Mesendoderm (in vitro differentiated cells): Measurements from ENCODE around the gene DPP9.

Source experiments
- DNase-seq: peaks from one replicate; pipeline ENCODE4 v3.0.0; 2013
- H2AK5ac ChIP-seq: 2 replicates; pipeline ENCODE4 v1.6.1; 2013; ENCODE audit warnings: low read length, inconsistent platforms
- H2BK120ac ChIP-seq: 2 replicates; pipeline ENCODE4 v1.6.1; 2013; ENCODE audit warnings: low read depth, mild to moderate bottlenecking, low read length, moderate library complexity, mixed read lengths
- H2BK15ac ChIP-seq: replicated peaks from 2 replicates; pipeline ENCODE4 v1.6.1; 2013; ENCODE audit warnings: low read depth, mild to moderate bottlenecking, moderate library complexity
- H2BK5ac ChIP-seq: 2 replicates; pipeline ENCODE4 v1.6.1; 2013; ENCODE audit warnings: low read length, inconsistent platforms
- H3K18ac ChIP-seq: 2 replicates; pipeline ENCODE4 v1.6.1; 2013; ENCODE audit warnings: mild to moderate bottlenecking, low read length, mixed read lengths
- H3K23ac ChIP-seq: one replicate; pipeline ENCODE4 v1.6.1; 2013; ENCODE audit warnings: low read length
- H3K27ac ChIP-seq: 2 replicates; pipeline ENCODE4 v1.5.1; 2013; ENCODE audit warnings: low read depth, mild to moderate bottlenecking, inconsistent platforms, low read length, moderate library complexity
- H3K27me3 ChIP-seq: 2 replicates; pipeline ENCODE4 v1.6.1; 2013; ENCODE audit warnings: low read length, control low read depth, mild to moderate bottlenecking, inconsistent platforms; ENCODE audit not compliant: insufficient read depth, poor library complexity
- H3K36me3 ChIP-seq: 2 replicates; pipeline ENCODE4 v1.6.1; 2013; ENCODE audit warnings: low read length, inconsistent platforms; ENCODE audit not compliant: control insufficient read depth, insufficient read depth
- H3K4ac ChIP-seq: one replicate; pipeline ENCODE4 v1.6.1; 2013; ENCODE audit warnings: low read depth, mild to moderate bottlenecking, low read length, moderate library complexity
- H3K4me1 ChIP-seq: 2 replicates; pipeline ENCODE4 v1.6.1; 2013; ENCODE audit warnings: low read depth, low read length, inconsistent platforms; ENCODE audit not compliant: control insufficient read depth
- H3K4me2 ChIP-seq: 2 replicates; pipeline ENCODE4 v1.6.1; 2013; ENCODE audit warnings: low read length
- H3K4me3 ChIP-seq: 2 replicates; pipeline ENCODE4 v1.5.1; 2013; ENCODE audit warnings: mild to moderate bottlenecking, low read length
- H3K56ac ChIP-seq: one replicate; pipeline ENCODE4 v1.6.1; 2013; ENCODE audit warnings: low read length
- H3K79me1 ChIP-seq: 2 replicates; pipeline ENCODE4 v1.6.1; 2013; ENCODE audit warnings: low read length, inconsistent platforms
- H3K79me2 ChIP-seq: 2 replicates; pipeline ENCODE4 v1.6.1; 2013; ENCODE audit warnings: mild to moderate bottlenecking, low read length; ENCODE audit not compliant: control insufficient read depth, insufficient read depth
- H3K9ac ChIP-seq: 2 replicates; pipeline ENCODE4 v1.6.1; 2013; ENCODE audit warnings: low read length, inconsistent platforms
- H4K5ac ChIP-seq: one replicate; pipeline ENCODE4 v1.6.1; 2013; ENCODE audit warnings: low read length
- H4K8ac ChIP-seq: one replicate; pipeline ENCODE4 v1.6.1; 2013; ENCODE audit warnings: low read depth, mild to moderate bottlenecking, control low read depth, low read length, moderate library complexity
- WGBS: extraction: QIAGEN DNeasy Blood & Tissue Kit; methylation state at CpG from one replicate; pipeline ENCODE4 v1.1.7; 2013; ENCODE audit warnings: low lambda C conversion rate, missing lambda C conversion rate; ENCODE audit not compliant: insufficient coverage; ENCODE audit errors: extremely low coverage; 5-methylcytosine and 5-hydroxymethylcytosine counted together

Gene DPP9

GRCh38 chr19:4660993-4661392 lies 62.6 kb downstream of the DPP9 start:
- no peak overlapping the region for H3K27ac ChIP-seq
- H3K4me1 ChIP-seq: no peaks in the 10 kb centered on the region
- no peak overlapping the region for H4K8ac ChIP-seq
- no peak overlapping the region for H3K18ac ChIP-seq
- no peak overlapping the region for H2BK120ac ChIP-seq
- H3K4me2 ChIP-seq: no peak overlapping the region
- no peaks in the 10 kb centered on the region for H3K79me2 ChIP-seq
- WGBS: no CpG with 5 or more reads among the region's 4 CpGs
- no peak overlapping the region for H3K56ac ChIP-seq
- H3K23ac ChIP-seq: no peak overlapping the region
- H3K27me3 ChIP-seq: no peaks in the 10 kb centered on the region
- no peak overlapping the region for H2BK5ac ChIP-seq
- H3K4ac ChIP-seq: no peak overlapping the region
- DNase-seq: no peak
- H3K4me3 ChIP-seq: no peak overlapping the region
- peaks cover 10% of the 10 kb centered on the region for H3K36me3 ChIP-seq
- no peak overlapping the region for H2AK5ac ChIP-seq
- H3K9ac ChIP-seq: no peak overlapping the region
- no peaks in the 10 kb centered on the region for H3K79me1 ChIP-seq
- H2BK15ac ChIP-seq: no peak overlapping the region
- H4K5ac ChIP-seq: no peak overlapping the region

GRCh38 chr19:4660181-4660791 lies 63.4 kb downstream of the DPP9 start:
- H3K79me2 ChIP-seq: no peaks in the 10 kb centered on the region
- no peaks in the 10 kb centered on the region for H3K4me1 ChIP-seq
- H4K5ac ChIP-seq: no peak overlapping the region
- H3K56ac ChIP-seq: no peak overlapping the region
- H3K4me3 ChIP-seq: no peak overlapping the region
- H3K23ac ChIP-seq: no peak overlapping the region
- H2BK120ac ChIP-seq: no peak overlapping the region
- peaks cover 10% of the 10 kb centered on the region for H3K36me3 ChIP-seq
- H3K27ac ChIP-seq: no peak overlapping the region
- H3K4ac ChIP-seq: no peak overlapping the region
- H2AK5ac ChIP-seq: no peak overlapping the region
- no CpG with 5 or more reads among the region's 15 CpGs for WGBS
- no peak overlapping the region for H3K9ac ChIP-seq
- no peaks in the 10 kb centered on the region for H3K79me1 ChIP-seq
- H3K4me2 ChIP-seq: no peak overlapping the region
- peak; percentile 74 for DNase-seq
- no peaks in the 10 kb centered on the region for H3K27me3 ChIP-seq
- H3K18ac ChIP-seq: no peak overlapping the region
- H2BK5ac ChIP-seq: no peak overlapping the region
- no peak overlapping the region for H4K8ac ChIP-seq
- no peak overlapping the region for H2BK15ac ChIP-seq

GRCh38 chr19:4657835-4658234 lies 65.8 kb downstream of the DPP9 start:
- Histone ChIP-seq H3K27ac (no peak overlapping the region), H3K36me3 (peaks cover 11% of the 10 kb centered on the region), H3K18ac (no peak overlapping the region), H3K4me2 (no peak overlapping the region), H3K79me2 (no peaks in the 10 kb centered on the region), H3K4me3 (no peak overlapping the region), H3K27me3 (no peaks in the 10 kb centered on the region), H2BK5ac (no peak overlapping the region), H2AK5ac (no peak overlapping the region), H3K79me1 (no peaks in the 10 kb centered on the region), H4K5ac (no peak overlapping the region), H3K9ac (no peak overlapping the region), H4K8ac (no peak overlapping the region), H3K56ac (no peak overlapping the region), H2BK15ac (no peak overlapping the region), H2BK120ac (no peak overlapping the region), H3K23ac (no peak overlapping the region), H3K4me1 (no peaks in the 10 kb centered on the region), H3K4ac (no peak overlapping the region)
- WGBS: no CpG with 5 or more reads among the region's 8 CpGs
- DNase-seq: no peak

- peaks cover 11% of the 10 kb centered on the region for H3K36me3 ChIP-seq
- H3K4ac ChIP-seq: no peak overlapping the region
- no peak overlapping the region for H2BK120ac ChIP-seq
- H3K4me1 ChIP-seq: no peaks in the 10 kb centered on the region
- H3K4me2 ChIP-seq: no peak overlapping the region
- H3K79me2 ChIP-seq: no peaks in the 10 kb centered on the region
- no peak overlapping the region for H3K27ac ChIP-seq
- no peak overlapping the region for H4K8ac ChIP-seq
- no peak overlapping the region for H2AK5ac ChIP-seq
- no peak overlapping the region for H3K23ac ChIP-seq
- H3K18ac ChIP-seq: no peak overlapping the region
- no peak overlapping the region for H2BK5ac ChIP-seq
- no CpG with 5 or more reads among the region's 14 CpGs for WGBS
- no peak overlapping the region for H3K9ac ChIP-seq
- no peak for DNase-seq
- H3K79me1 ChIP-seq: no peaks in the 10 kb centered on the region
- H3K56ac ChIP-seq: no peak overlapping the region
- no peaks in the 10 kb centered on the region for H3K27me3 ChIP-seq
- H3K4me3 ChIP-seq: no peak overlapping the region
- no peak overlapping the region for H2BK15ac ChIP-seq
- no peak overlapping the region for H4K5ac ChIP-seq
Observed at GRCh38 chr19:4657262-4657661, 66.4 kb downstream of the DPP9 start.

GRCh38 chr19:4656102-4656501 lies 67.5 kb downstream of the DPP9 start:
- Histone ChIP-seq H3K79me1 (no peaks in the 10 kb centered on the region), H3K4me2 (no peak overlapping the region), H3K4me3 (no peak overlapping the region), H3K36me3 (peaks cover 11% of the 10 kb centered on the region), H3K79me2 (no peaks in the 10 kb centered on the region), H2AK5ac (no peak overlapping the region), H2BK5ac (no peak overlapping the region), H3K18ac (no peak overlapping the region), H3K27ac (no peak overlapping the region), H3K4me1 (no peaks in the 10 kb centered on the region), H4K5ac (no peak overlapping the region), H3K56ac (no peak overlapping the region), H3K23ac (no peak overlapping the region), H3K4ac (no peak overlapping the region), H2BK120ac (no peak overlapping the region), H4K8ac (no peak overlapping the region), H3K9ac (no peak overlapping the region), H2BK15ac (no peak overlapping the region), H3K27me3 (no peaks in the 10 kb centered on the region)
- WGBS: no CpG with 5 or more reads among the region's 8 CpGs
- DNase-seq: no peak
